K562 (cell line): Measurements from ENCODE around the gene PGAP3. TPM values are rescaled to one million over a fixed set of nuclear protein-coding genes. Genes with fewer than 3 reads are reported as not detected.

Experiments
- ATAC-seq: fragments of 200-7000 bp; cut with Tn5 transposase; 3 replicates; pipeline ENCODE4 v1.9.1; 2020; ENCODE audit warnings: moderate library complexity
- BruUV-seq: library from RNA; stranded (reverse); fragments of 400-500 nt; replicated peaks from 2 replicates; lab custom pipeline; 2021; lab: Mats Ljungman, UMichigan
- CTCF ChIA-PET: fragments of 300-600 bp; formaldehyde crosslinking; extraction: SDS; loops from one replicate; lab custom pipeline; 2021; ENCODE audit warnings: low intra/inter-chr PET ratio; lab: Yijun Ruan, JAX
- POLR2A ChIA-PET: fragments of 300-600, 350-650 bp; sonication (Branson Sonifier 250); formaldehyde crosslinking; extraction: SDS; loops from one replicate; lab custom pipeline; 2021; ENCODE audit warnings: antibody characterized with exemption, inconsistent platforms; lab: Yijun Ruan, JAX
- DNase-seq, 4 experiments: peaks; one replicate each; pipeline versions ENCODE4 v3.0.0 to v3.0.0-alpha.2; 2011 to 2018; ENCODE audit warnings: low spot score in 3 of 4, mixed read lengths in 3 of 4; ENCODE audit errors: extremely low read depth in 1 of 4
- FAIRE-seq: peaks from 2 replicates; lab custom pipeline; 2011; peaks lifted over from hg19 to GRCh38; lab: Jason Lieb, UNC
- H2AFZ ChIP-seq: 2 replicates; pipeline ENCODE4 v1.6.0; 2011; ENCODE audit warnings: low read depth, low read length, control low read depth, inconsistent platforms
- H3K27ac ChIP-seq: fragments of 200-600 bp; 3 replicates; pipeline ENCODE4 v1.8.0; 2011; ENCODE audit warnings: low read depth, mild to moderate bottlenecking, control low read depth, inconsistent platforms, low read length, moderate library complexity, mixed read lengths; ENCODE audit errors: extremely low read depth
- H3K27me3 ChIP-seq, 2 experiments: fragments of 300-600 bp in 1 of 2; 2 replicates in 1 of 2; 3 replicates in 1 of 2; pipeline versions ENCODE4 v1.6.0 to v1.8.0; 2011; ENCODE audit warnings: inconsistent platforms in 2 of 2, low read length in 2 of 2, mild to moderate bottlenecking in 1 of 2, mixed read lengths in 1 of 2, moderate library complexity in 1 of 2; ENCODE audit not compliant: control insufficient read depth in 2 of 2, insufficient read depth in 2 of 2
- H3K36me3 ChIP-seq: fragments of 300-600 bp; 3 replicates; pipeline ENCODE4 v1.8.0; 2011; ENCODE audit warnings: mild to moderate bottlenecking, low read length, inconsistent platforms; ENCODE audit not compliant: control insufficient read depth, insufficient read depth
- H3K4me1 ChIP-seq, 2 experiments: fragments of 200-600 bp in 1 of 2; replicated peaks in 1 of 2; 2 replicates in 1 of 2; 3 replicates in 1 of 2; pipeline versions ENCODE4 v1.5.1 to v1.8.0; 2011; ENCODE audit warnings: inconsistent platforms in 2 of 2, low read length in 2 of 2, mild to moderate bottlenecking in 1 of 2, mixed read lengths in 1 of 2, moderate library complexity in 1 of 2; ENCODE audit not compliant: control insufficient read depth in 2 of 2, insufficient read depth in 2 of 2
- H3K4me2 ChIP-seq: 2 replicates; pipeline ENCODE4 v1.6.1; 2011; ENCODE audit warnings: low read length, control low read depth, inconsistent platforms, mixed read lengths; ENCODE audit not compliant: insufficient read depth
- H3K4me3 ChIP-seq: fragments of 200-600 bp; sonication (generic), shearing (Covaris generic); 2 replicates; pipeline ENCODE4 v1.5.1; 2016; ENCODE audit warnings: control low read depth, inconsistent platforms
- H3K79me2 ChIP-seq: fragments of 200-600 bp; 3 replicates; pipeline ENCODE4 v1.8.0; 2011; ENCODE audit warnings: low read length, inconsistent platforms; ENCODE audit not compliant: control insufficient read depth, insufficient read depth
- H3K9ac ChIP-seq, 2 experiments: 2 replicates each; pipeline versions ENCODE4 v1.6.0 to v1.6.1; 2011; ENCODE audit warnings: low read depth in 2 of 2, low read length in 2 of 2, control low read depth in 1 of 2, inconsistent platforms in 1 of 2, mild to moderate bottlenecking in 1 of 2, mixed read lengths in 1 of 2; ENCODE audit not compliant: insufficient read depth in 1 of 2
- H3K9me1 ChIP-seq: one replicate; pipeline ENCODE4 v1.6.0; 2011; ENCODE audit warnings: inconsistent platforms, mild to moderate bottlenecking, low read length, moderate library complexity; ENCODE audit not compliant: control insufficient read depth, insufficient read depth
- H3K9me3 ChIP-seq: replicated peaks from 2 replicates; pipeline ENCODE4 v1.5.1; 2011; ENCODE audit warnings: low read depth, low read length, inconsistent platforms; ENCODE audit not compliant: control insufficient read depth, insufficient read depth
- H4K20me1 ChIP-seq: replicated peaks from 2 replicates; pipeline ENCODE4 v1.6.1; 2011; ENCODE audit warnings: low read length, inconsistent platforms, mixed read lengths; ENCODE audit not compliant: control insufficient read depth, insufficient read depth
- ATF2 ChIP-seq: sonication (generic); formaldehyde crosslinking; IDR thresholded peaks from 2 replicates; pipeline ENCODE4 v1.8.1; 2022; ENCODE audit warnings: missing genetic modification reagents
- BRD4 ChIP-seq: fragments of 200-600 bp; sonication (generic); IDR thresholded peaks from 2 replicates; pipeline ENCODE4 v1.6.1; 2017; ENCODE audit warnings: inconsistent platforms
- CBFA2T3 ChIP-seq: fragments of 450-650 bp; IDR thresholded peaks from 2 replicates; pipeline ENCODE4 v1.6.1; 2017
- HDGF ChIP-seq: fragments of 450-650 bp; IDR thresholded peaks from 2 replicates; pipeline ENCODE4 v1.6.1; 2016
- HMGXB4 ChIP-seq: sonication (generic); formaldehyde crosslinking; IDR thresholded peaks from 2 replicates; pipeline ENCODE4 v1.8.1; 2023; ENCODE audit warnings: mild to moderate bottlenecking, missing genetic modification reagents
- KAT2B ChIP-seq: IDR thresholded peaks from one replicate; pipeline ENCODE4 v1.6.1; 2012; ENCODE audit warnings: low read depth, mild to moderate bottlenecking, control low read depth, inconsistent platforms, low read length, moderate library complexity
- MAFG ChIP-seq: fragments of 450-650 bp; conservative IDR thresholded peaks from 2 replicates; pipeline ENCODE4 v1.6.1; 2016; ENCODE audit warnings: missing genetic modification characterization, missing compliant biosample characterization
- PHF8 ChIP-seq: fragments of 200-600 bp; sonication (generic); IDR thresholded peaks from 2 replicates; pipeline ENCODE4 v1.6.1; 2012; ENCODE audit warnings: mixed run types, mild to moderate bottlenecking, inconsistent platforms, low read length, moderate library complexity, borderline replicate concordance
- POLR2G ChIP-seq: fragments of 200-400 bp; formaldehyde crosslinking; IDR thresholded peaks from 2 replicates; pipeline ENCODE4 v1.6.1; 2017; ENCODE audit warnings: low read depth, mild to moderate bottlenecking, antibody characterized with exemption, low read length, moderate library complexity
- RAD21 ChIP-seq, 2 experiments: fragments of 250-450 bp in 1 of 2; fragments of 450-650 bp in 1 of 2; sonication (Bioruptor Pico) in 1 of 2; formaldehyde crosslinking in 1 of 2; IDR thresholded peaks in 1 of 2; conservative IDR thresholded peaks in 1 of 2; 2 replicates each; pipeline versions ENCODE4 v1.4.0 to v1.8.0; 2020 to 2022; ENCODE audit warnings: mild to moderate bottlenecking in 2 of 2, moderate library complexity in 1 of 2
- RBFOX2 ChIP-seq: fragments of 200-400 bp; formaldehyde crosslinking; IDR thresholded peaks from 2 replicates; pipeline ENCODE4 v1.6.1; 2017; ENCODE audit warnings: low read depth, mild to moderate bottlenecking, low read length, moderate library complexity
- RFX1 ChIP-seq: fragments of 450-650 bp; IDR thresholded peaks from 2 replicates; pipeline ENCODE4 v1.6.1; 2016; ENCODE audit warnings: mild to moderate bottlenecking, moderate library complexity
- SMAD1 ChIP-seq: fragments of 150-350 bp; IDR thresholded peaks from 2 replicates; pipeline ENCODE4 v1.6.1; 2014; ENCODE audit warnings: low read length, low read depth; ENCODE audit not compliant: partially characterized antibody
- SRF ChIP-seq, 2 experiments: fragments of 250-450, 450-650 bp in 1 of 2; sonication (Bioruptor Pico) in 1 of 2; sonication (generic) in 1 of 2; formaldehyde crosslinking; IDR thresholded peaks; 2 replicates each; pipeline versions ENCODE4 v1.5.0 to v1.5.1; 2020 to 2022; ENCODE audit warnings: mild to moderate bottlenecking in 1 of 2, missing genetic modification reagents in 1 of 2
- SRSF7 ChIP-seq: fragments of 200-400 bp; formaldehyde crosslinking; optimal IDR thresholded peaks from 2 replicates; pipeline ENCODE3; 2017; ENCODE audit warnings: mild to moderate bottlenecking, low read depth, low read length
- ZBED1 ChIP-seq: IDR thresholded peaks from 2 replicates; pipeline ENCODE4 v1.6.1; 2014
- ZBTB2 ChIP-seq: fragments of 450-650 bp; IDR thresholded peaks from 2 replicates; pipeline ENCODE4 v1.6.1; 2016; ENCODE audit warnings: antibody characterized with exemption
- WGBS: fragments of 100-300 bp; shearing (Covaris generic); methylation state at CpG from one replicate; pipeline ENCODE4 v1.1.6; 2016; ENCODE audit warnings: low coverage, mixed read lengths; ENCODE audit not compliant: insufficient coverage; ENCODE audit errors: missing lambda C conversion rate; 5-methylcytosine and 5-hydroxymethylcytosine counted together
- in situ Hi-C: fragments of 300-500 bp; cut with MboI; formaldehyde crosslinking; loops from 4 replicates; pipeline ENCODE4 v1.15.0; 2018; ENCODE audit warnings: inconsistent platforms, mixed read lengths
- intact Hi-C: fragments of 100-400 bp; cut with micrococcal nuclease; formaldehyde crosslinking; loops from 2 replicates; pipeline ENCODE4 v1.14.2; 2022
- polyA plus RNA-seq, 8 experiments: library from polyadenylated mRNA; depleted of rRNA in 4 of 8; stranded (reverse) in 5 of 8; unstranded in 3 of 8; fragments of >200 nt; fragmentation: Nextera tagmentation in 2 of 8; fragmentation: Illumina TruSeq in 1 of 8; extraction: Ambion mirVana in 2 of 8; extraction: Trizol in 1 of 8; gene quantifications; 2 replicates each; pipeline versions ENCODE4 v1.2.1 to v1.2.3, GENCODE V29; 2011 to 2014; ENCODE audit warnings: inconsistent platforms in 1 of 8, missing spikeins in 1 of 8
- total RNA-seq, 7 experiments: library from RNA; depleted of rRNA in 6 of 7; stranded (reverse); fragments of >200 nt in 6 of 7; fragmentation: Illumina TruSeq in 2 of 7; extraction: Trizol in 2 of 7; gene quantifications; 2 replicates each; pipeline versions ENCODE4 v1.2.1 to v1.2.3, GENCODE V29; 2011 to 2021; ENCODE audit warnings: low replicate concordance in 1 of 7
- TF ChIP-seq, protein P1 (sequence below): fragments of 450-650 bp; formaldehyde crosslinking; IDR thresholded peaks from 2 replicates; pipeline ENCODE4 v1.4.0; 2022; ENCODE audit warnings: missing genetic modification characterization

The PGAP3 gene
- total and polyA plus RNA-seq, 9 of the 15 experiments (the other 6 are each of a cell fraction or from before 2014, with no cell fraction given): 0.38 to 9.4 (median 4.5) TPM

- WGBS: 55% methylated on average over 5 of the region's 10 CpGs
- CTCF ChIA-PET: no interaction called here
- no peak overlapping the region for H2AFZ ChIP-seq
- FAIRE-seq (no peak), DNase-seq (no peak), ATAC-seq (no peak)
- TF ChIP-seq KAT2B (no peak), SMAD1 (no peak), PHF8 (no peak), SRF (CRISPR knock-in tag; IDR thresholded peaks at IDR 0.05) (no peak), POLR2G (peak; percentile 30; the same call in 1 of the 2 replicates), RFX1 (no peak), ATF2 (CRISPR knock-in tag) (no peak), BRD4 (no peak), CBFA2T3 (no peak), RAD21 (CRISPR knock-in tag; conservative IDR thresholded peaks at IDR 0.05 in 1 of 2, IDR thresholded peaks at IDR 0.05 in 1 of 2) (no peak), HDGF (no peak), MAFG (no peak), SRSF7 (no peak), ZBED1 (no peak), RBFOX2 (peak; percentile 44), HMGXB4 (CRISPR knock-in tag) (no peak), ZBTB2 (no peak)
- TF ChIP-seq, protein P1, sequence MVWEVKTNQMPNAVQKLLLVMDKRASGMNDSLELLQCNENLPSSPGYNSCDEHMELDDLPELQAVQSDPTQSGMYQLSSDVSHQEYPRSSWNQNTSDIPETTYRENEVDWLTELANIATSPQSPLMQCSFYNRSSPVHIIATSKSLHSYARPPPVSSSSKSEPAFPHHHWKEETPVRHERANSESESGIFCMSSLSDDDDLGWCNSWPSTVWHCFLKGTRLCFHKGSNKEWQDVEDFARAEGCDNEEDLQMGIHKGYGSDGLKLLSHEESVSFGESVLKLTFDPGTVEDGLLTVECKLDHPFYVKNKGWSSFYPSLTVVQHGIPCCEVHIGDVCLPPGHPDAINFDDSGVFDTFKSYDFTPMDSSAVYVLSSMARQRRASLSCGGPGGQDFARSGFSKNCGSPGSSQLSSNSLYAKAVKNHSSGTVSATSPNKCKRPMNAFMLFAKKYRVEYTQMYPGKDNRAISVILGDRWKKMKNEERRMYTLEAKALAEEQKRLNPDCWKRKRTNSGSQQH: no peak
- BruUV-seq: no TSS peak
- POLR2A ChIA-PET: interaction anchor here (1.0 kb wide), 1 partner anchor 35 kb away, joined by 3 read pairs; no protein-coding TSS in a partner anchor
- no peak overlapping the region for H3K4me2 ChIP-seq
- H3K4me3 ChIP-seq: no peak overlapping the region
- H3K36me3 ChIP-seq: peaks cover 22% of the 10 kb centered on the region; the same call in 1 of the 3 replicates
- H4K20me1 ChIP-seq: no peaks in the 10 kb centered on the region
- H3K9me3 ChIP-seq: no peaks in the 10 kb centered on the region
- H3K27me3 ChIP-seq: no peaks in the 10 kb centered on the region
- peak overlapping the region in 1 of 2 experiments; percentile 42; a peak in 1 of 4 replicates for H3K9ac ChIP-seq
- intact Hi-C loops: no loop called here
- in situ Hi-C loops: no loop called here
- H3K9me1 ChIP-seq: no peaks in the 10 kb centered on the region
- no peak overlapping the region for H3K27ac ChIP-seq
- H3K4me1 ChIP-seq: peaks cover 13 to 53% of the 10 kb centered on the region in 2 experiments; a peak in 4 of 5 replicates
- peaks cover 14% of the 10 kb centered on the region for H3K79me2 ChIP-seq
Observed at GRCh38 chr17:39727556-39727955, 39.7 kb upstream of the PGAP3 start.
